ENCODE data around the gene PAPSS2. TPM values are rescaled to one million over a fixed set of nuclear protein-coding genes. Genes with fewer than 3 reads are reported as not detected.
A peak's percentile ranks its signal among the peaks of the same experiment; 100 is the strongest.

Gene PAPSS2
- total and polyA plus RNA-seq, 11 donors: 1.9 to 32.6 (median 5.8) TPM

- 71 to 76% (median 73%) methylated on average over 5 of the region's 5 CpGs for WGBS, 4 donors
- peak in 2 of 4 donors; percentile 34 to 37 for ATAC-seq
- Histone ChIP-seq H3K9me3 (no peaks in the 10 kb centered on the region), H3K4me1 (peaks cover 0 to 17% (median 0%) of the 10 kb centered on the region in 12 donors), H3K4me3 (no peak overlapping the region), H3K27me3 (no peaks in the 10 kb centered on the region), H3K27ac (peak overlapping the region in 1 of 12 donors; percentile 71), H3K36me3 (peaks cover 0 to 9% (median 0%) of the 10 kb centered on the region in 9 donors)
- no peak for DNase-seq
- no peak for TF ChIP-seq POLR2A (IDR thresholded peaks at IDR 0.05)
- no peak for TF ChIP-seq CTCF (IDR thresholded peaks at IDR 0.05)
- intact Hi-C loops (cut with DNase I): loop anchor here in 1 of 10 donors (10.0 kb wide), 1 partner anchor 124 kb away; no protein-coding TSS in a partner anchor
Observed at GRCh38 chr10:87668324-87669074, 8.8 kb downstream of the PAPSS2 start.

- Histone ChIP-seq H3K27me3 (no peaks in the 10 kb centered on the region), H3K27ac (no peak overlapping the region), H3K4me1 (peaks cover 0 to 17% (median 0%) of the 10 kb centered on the region in 12 donors), H3K36me3 (peaks cover 0 to 9% (median 0%) of the 10 kb centered on the region in 9 donors), H3K9me3 (no peaks in the 10 kb centered on the region), H3K4me3 (no peak overlapping the region)
- DNase-seq (no peak), ATAC-seq (no peak)
- intact Hi-C loops (cut with DNase I): loop anchor here in 2 of 10 donors (5.0 to 10.0 kb wide), 2 partner anchors 43 to 125 kb away; no protein-coding TSS in a partner anchor
- 94 to 100% (median 96%) methylated on average over 1 of the region's 1 CpG for whole genome bisulfite sequencing, 4 donors
- TF ChIP-seq CTCF (IDR thresholded peaks at IDR 0.05): no peak
- TF ChIP-seq POLR2A (IDR thresholded peaks at IDR 0.05): no peak
Observed at GRCh38 chr10:87669752-87670151, 10.1 kb downstream of the PAPSS2 start.

- Histone ChIP-seq H3K9me3 (no peaks in the 10 kb centered on the region), H3K36me3 (peaks cover 0 to 9% (median 0%) of the 10 kb centered on the region in 9 donors), H3K4me3 (no peak overlapping the region), H3K4me1 (peaks cover 0 to 22% (median 0%) of the 10 kb centered on the region in 12 donors), H3K27me3 (no peaks in the 10 kb centered on the region), H3K27ac (no peak overlapping the region)
- no peak for ATAC-seq
- TF ChIP-seq CTCF (IDR thresholded peaks at IDR 0.05): no peak
- TF ChIP-seq POLR2A (IDR thresholded peaks at IDR 0.05): no peak
- no peak for DNase-seq
- intact Hi-C loops (cut with DNase I): loop anchor here in 1 of 10 donors (5.0 kb wide), 1 partner anchor 42 kb away; no protein-coding TSS in a partner anchor
Observed at GRCh38 chr10:87670586-87670985, 10.9 kb downstream of the PAPSS2 start.

- peaks cover 0 to 6% (median 0%) of the 10 kb centered on the region in 9 donors for H3K36me3 ChIP-seq
- H3K9me3 ChIP-seq: no peaks in the 10 kb centered on the region
- TF ChIP-seq POLR2A (IDR thresholded peaks at IDR 0.05) (no peak), CTCF (IDR thresholded peaks at IDR 0.05) (no peak)
- WGBS, 4 donors: 58 to 64% (median 60%) methylated on average over 3 of the region's 3 CpGs
- no peaks in the 10 kb centered on the region for H3K27me3 ChIP-seq
- ATAC-seq (no peak), DNase-seq (no peak)
- no peak overlapping the region for H3K4me3 ChIP-seq
- no peak overlapping the region for H3K27ac ChIP-seq
- intact Hi-C loops (cut with DNase I): loop anchor here in 1 of 10 donors (5.0 kb wide), 1 partner anchor 41 kb away; no protein-coding TSS in a partner anchor
- peaks cover 0 to 29% (median 0%) of the 10 kb centered on the region in 12 donors for H3K4me1 ChIP-seq
Observed at GRCh38 chr10:87671139-87671815, 11.6 kb downstream of the PAPSS2 start.
